Activated T-cell treated with anti-CD3 and anti-CD28 coated beads, Interleukin-2, amount 50 U/mL, for 72 hours (primary cell): Measurements from ENCODE around the gene CENPT. TPM values are rescaled to one million over a fixed set of nuclear protein-coding genes. Genes with fewer than 3 reads are reported as not detected.

Source experiments
- ATAC-seq, 2 donors: fragments of 150-1000 bp; cut with Tn5 transposase; replicated peaks in 1 of 2; 2 replicates each; pipeline ENCODE4 v1.10.0; 2021; ENCODE audit warnings: moderate library complexity in 2 of 2, mild to moderate bottlenecking in 1 of 2
- DNase-seq, 2 donors: peaks; one replicate each; pipeline ENCODE4 v3.0.0; 2021 to 2022; ENCODE audit warnings: mixed read lengths in 1 of 2
- H3K27ac Mint-ChIP-seq: one replicate; pipeline ENCODE4 v1.8.0; 2022; ENCODE audit warnings: mild to moderate bottlenecking, moderate library complexity, mixed read lengths
- H3K27me3 Mint-ChIP-seq: one replicate; pipeline ENCODE4 v1.8.0; 2022; ENCODE audit warnings: low read depth, mixed read lengths
- H3K36me3 Mint-ChIP-seq, 2 donors: one replicate each; pipeline ENCODE4 v1.8.0; 2022; ENCODE audit warnings: mixed read lengths in 2 of 2, mild to moderate bottlenecking in 1 of 2; ENCODE audit not compliant: insufficient read depth in 2 of 2
- H3K4me1 Mint-ChIP-seq: one replicate; pipeline ENCODE4 v1.8.0; 2022; ENCODE audit warnings: low read depth, mixed read lengths
- H3K4me3 Mint-ChIP-seq, 2 donors: one replicate each; pipeline ENCODE4 v1.8.0; 2022; ENCODE audit warnings: mild to moderate bottlenecking in 2 of 2, mixed read lengths in 2 of 2, moderate library complexity in 2 of 2
- H3K9me3 Mint-ChIP-seq, 2 donors: one replicate each; pipeline ENCODE4 v1.8.0; 2022; ENCODE audit warnings: mixed read lengths in 2 of 2
- total RNA-seq, 2 donors: library from RNA; stranded (reverse); gene quantifications; one replicate each; pipeline ENCODE4 v1.2.3, GENCODE V29; 2022

CENPT gene
- total RNA-seq, 2 donors from 2014 or later: 43.6 to 59.4 TPM

DNA sequence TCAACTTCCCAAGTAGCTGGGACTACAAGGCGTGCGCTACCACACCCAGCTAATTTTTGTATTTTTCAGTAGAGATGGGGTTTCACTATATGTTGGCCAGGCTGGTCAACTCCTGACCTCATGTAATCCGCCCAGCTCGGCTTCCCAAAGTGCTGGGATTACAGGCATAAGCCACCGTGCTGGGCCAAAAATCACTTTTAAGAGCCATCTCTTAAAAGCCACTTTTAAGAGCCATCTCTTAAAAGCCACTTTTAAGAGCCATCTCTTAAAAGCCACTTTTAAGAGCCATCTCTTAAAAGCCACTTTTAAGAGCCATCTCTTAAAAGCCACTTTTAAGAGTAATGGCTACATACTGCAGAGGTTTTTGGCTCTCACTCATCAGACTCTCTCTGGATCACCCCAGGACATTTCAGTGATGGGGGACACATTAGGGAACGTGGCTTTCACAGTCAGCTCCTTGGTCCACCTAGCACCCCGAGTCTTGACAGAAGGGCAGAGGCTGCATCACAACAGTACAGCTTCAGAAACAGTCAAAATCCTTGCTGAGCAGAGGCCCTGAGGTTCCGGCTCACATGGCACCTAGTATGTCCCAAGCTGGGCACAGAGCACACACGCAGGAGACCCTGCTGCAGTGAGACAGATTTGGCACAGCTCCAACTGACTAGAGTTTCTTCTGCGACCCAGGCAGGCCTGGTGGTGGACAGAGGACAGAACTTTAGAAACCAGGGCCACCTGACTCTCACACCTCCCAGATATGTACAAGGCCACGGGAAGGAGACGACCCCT, 64.7 kb downstream of the CENPT start:
- Mint-ChIP-seq H3K27me3 (no peaks in the 10 kb centered on the region), H3K27ac (no peak overlapping the region), H3K4me1 (peaks cover 39% of the 10 kb centered on the region), H3K4me3 (no peak overlapping the region), H3K36me3 (peaks cover 0 to 7% of the 10 kb centered on the region in 2 donors), H3K9me3 (no peaks in the 10 kb centered on the region)
- DNase-seq (no peak), ATAC-seq (no peak)

DNA sequence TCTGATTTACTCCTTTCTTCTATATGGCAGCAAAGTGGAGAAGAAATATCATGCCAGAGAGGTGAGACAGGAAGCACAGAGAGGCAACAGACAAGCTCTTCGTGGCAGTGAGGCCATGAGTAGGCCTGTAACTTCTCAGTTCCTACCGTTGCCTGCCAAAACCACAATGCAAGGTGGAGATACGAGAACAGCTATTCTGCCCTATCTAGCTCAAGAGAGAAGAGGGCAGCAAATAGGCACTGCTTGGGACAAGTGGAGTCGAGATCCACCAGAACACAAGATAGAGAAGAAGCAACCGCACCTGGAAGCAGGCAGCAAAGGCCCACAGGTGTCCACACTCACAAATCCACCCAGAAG, 66.0 kb downstream of the CENPT start:
- H3K27ac Mint-ChIP-seq: peak overlapping the region; percentile 89
- ATAC-seq (peak; percentile 54 to 78), DNase-seq (peak in 1 of 2 donors; percentile 11)
- peaks cover 0 to 7% of the 10 kb centered on the region in 2 donors for H3K36me3 Mint-ChIP-seq
- H3K4me1 Mint-ChIP-seq: peaks cover 33% of the 10 kb centered on the region
- no peaks in the 10 kb centered on the region for H3K27me3 Mint-ChIP-seq
- peak overlapping the region; percentile 31 to 38 for H3K4me3 Mint-ChIP-seq
- no peaks in the 10 kb centered on the region for H3K9me3 Mint-ChIP-seq

DNA sequence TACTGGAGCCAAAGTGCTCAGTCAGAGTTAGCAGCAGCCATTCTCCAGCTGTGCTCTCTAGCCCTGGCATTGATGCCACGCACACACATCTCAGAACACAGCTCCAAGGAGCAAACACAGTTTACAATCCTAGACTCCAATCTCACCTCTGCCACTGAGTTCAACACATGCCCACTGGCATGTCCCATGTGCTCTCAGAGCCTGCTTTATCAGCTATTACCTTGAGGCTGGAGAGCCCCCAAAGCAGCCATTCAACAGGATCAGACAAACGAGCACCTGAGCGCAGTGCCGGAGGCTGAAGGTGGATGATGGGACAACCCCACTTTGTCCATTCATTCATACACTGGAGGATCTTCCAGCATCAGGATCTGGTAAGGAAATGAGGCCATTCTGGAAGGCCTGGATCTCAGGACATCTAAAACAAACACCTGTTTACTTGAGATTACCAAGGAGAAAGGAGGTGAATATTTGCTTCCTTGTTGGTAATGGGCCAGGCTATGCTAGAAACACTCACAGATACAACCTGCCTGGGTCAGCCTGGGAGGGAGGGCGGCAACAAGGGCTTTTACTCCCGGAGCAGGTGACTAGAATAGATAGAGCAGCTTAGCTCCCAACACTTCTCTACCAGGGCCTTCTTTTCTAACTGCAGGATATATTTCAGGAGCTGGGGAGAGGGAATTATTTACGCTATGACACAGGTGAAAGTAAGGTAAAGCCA, 66.5 kb downstream of the CENPT start:
- Mint-ChIP-seq H3K4me3 (peak overlapping the region; percentile 31 to 38), H3K36me3 (peaks cover 0 to 7% of the 10 kb centered on the region in 2 donors)

DNA sequence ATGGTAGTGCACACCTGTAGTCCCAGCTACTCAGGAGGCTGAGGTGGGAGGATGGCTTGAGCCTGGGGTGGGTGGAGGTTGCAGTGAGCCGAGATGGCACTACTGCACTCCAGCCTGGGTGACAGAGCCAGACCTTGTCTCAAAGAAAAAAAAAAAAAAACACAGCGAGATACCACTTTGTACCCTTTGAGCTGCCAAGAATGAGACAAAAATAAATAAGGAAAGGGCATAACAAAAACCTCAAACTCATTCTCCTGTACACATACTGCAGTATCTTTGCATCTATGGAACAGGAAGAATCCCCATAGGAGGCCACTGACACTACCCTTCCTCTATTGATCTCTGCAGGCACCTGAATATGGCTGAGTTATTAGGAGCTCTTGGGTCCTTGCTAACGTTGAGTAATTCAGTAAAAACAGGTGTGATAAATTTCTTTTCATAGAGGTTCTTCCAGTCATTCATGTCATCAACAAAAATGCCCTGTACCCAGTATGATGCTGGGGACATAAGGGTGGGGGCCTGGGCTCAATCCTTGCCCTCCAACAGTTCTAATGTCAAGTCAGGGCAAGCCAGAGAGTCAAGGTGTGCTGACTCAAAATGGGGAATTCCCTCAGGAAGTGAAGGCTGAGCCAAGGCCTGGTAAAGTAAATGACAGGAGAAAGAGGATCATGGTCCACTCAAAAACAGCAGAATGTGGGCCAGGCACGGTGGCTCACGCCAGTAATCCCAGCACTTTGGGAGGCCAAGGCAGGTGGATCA, 68.1 kb downstream of the CENPT start:
- Mint-ChIP-seq H3K4me3 (no peak overlapping the region), H3K36me3 (peaks cover 0 to 8% of the 10 kb centered on the region in 2 donors), H3K4me1 (peaks cover 33% of the 10 kb centered on the region), H3K27me3 (no peaks in the 10 kb centered on the region), H3K27ac (peak overlapping the region; percentile 67), H3K9me3 (no peaks in the 10 kb centered on the region)
- DNase-seq (no peak), ATAC-seq (no peak)

More for the DNA sequence above, 66.5 kb downstream of the CENPT start:
- H3K27me3 Mint-ChIP-seq: no peaks in the 10 kb centered on the region
- ATAC-seq: no peak
- DNase-seq: no peak
- peaks cover 27% of the 10 kb centered on the region for H3K4me1 Mint-ChIP-seq
- H3K9me3 Mint-ChIP-seq: no peaks in the 10 kb centered on the region
- peak overlapping the region; percentile 89 for H3K27ac Mint-ChIP-seq

Other genes starting within 250 kb of the CENPT start
- 100 to 1,000 TPM; 182 to 196 TPM for gene CARMIL2, start 202.5 kb downstream of the CENPT start, total RNA-seq
- gene ACD, start 187.4 kb downstream of the CENPT start, total RNA-seq: 10 to 100 TPM; 53.6 to 73.0 TPM
- gene PARD6A, start 186.7 kb downstream of the CENPT start, total RNA-seq: 1 to 10 TPM; 7.2 to 9.2 TPM
- gene ENKD1, start 180.9 kb downstream of the CENPT start, total RNA-seq: 10 to 100 TPM; 12.0 to 18.3 TPM
- 1 to 10 TPM; 4.9 to 5.9 TPM for gene C16orf86, start 180.9 kb downstream of the CENPT start, total RNA-seq
- gene GFOD2, start 128.4 kb downstream of the CENPT start, total RNA-seq: 10 to 100 TPM; 11.3 to 11.6 TPM
- gene RANBP10, start 41.1 kb downstream of the CENPT start, total RNA-seq: 10 to 100 TPM; 17.1 to 24.8 TPM
- under 1 TPM; 0.39 to 0.86 TPM for gene TSNAXIP1, start 40.8 kb downstream of the CENPT start, total RNA-seq
- 10 to 100 TPM; 31.7 to 39.2 TPM for gene THAP11, start 5.4 kb downstream of the CENPT start, total RNA-seq
- 10 to 100 TPM; 80.8 to 90.1 TPM for gene NUTF2, start 760 bp downstream of the CENPT start, total RNA-seq
- 10 to 100 TPM; 82.9 to 86.4 TPM for gene EDC4, start 25.4 kb upstream of the CENPT start, total RNA-seq
- 1 to 10 TPM in 1 of 2 donors, under 1 TPM in 1; 0.60 to 1.9 TPM for gene NRN1L, start 37.2 kb upstream of the CENPT start, total RNA-seq
- 10 to 100 TPM; 16.1 to 16.2 TPM for gene PSKH1, start 45.6 kb upstream of the CENPT start, total RNA-seq
- 1 to 10 TPM; 4.2 to 5.0 TPM for gene CTRL, start 84.2 kb upstream of the CENPT start, total RNA-seq
- gene PSMB10, start 89.2 kb upstream of the CENPT start, total RNA-seq: 100 to 1,000 TPM; 169 to 184 TPM
- gene LCAT, start 96.4 kb upstream of the CENPT start, total RNA-seq: 10 to 100 TPM; 12.3 to 20.1 TPM
- gene SLC12A4, start 120.9 kb upstream of the CENPT start, total RNA-seq: 10 to 100 TPM; 32.6 to 34.7 TPM
- gene DPEP3, start 132.8 kb upstream of the CENPT start, total RNA-seq: under 1 TPM; 0.12 to 0.16 TPM
- 10 to 100 TPM; 11.4 to 11.6 TPM for gene DPEP2, start 151.8 kb upstream of the CENPT start, total RNA-seq
- not detected for gene DPEP2NB, start 168.2 kb upstream of the CENPT start, total RNA-seq
- gene DDX28, start 175.5 kb upstream of the CENPT start, total RNA-seq: 10 to 100 TPM; 12.6 to 13.4 TPM
- gene DUS2, start 175.6 kb upstream of the CENPT start, total RNA-seq: 10 to 100 TPM; 21.4 to 22.4 TPM
- 10 to 100 TPM; 79.7 to 82.5 TPM for gene NFATC3, start 237.7 kb upstream of the CENPT start, total RNA-seq